Kidney (tissue), 14 donors: Measurements from ENCODE around the gene PAQR6. TPM values are rescaled to one million over a fixed set of nuclear protein-coding genes. Genes with fewer than 3 reads are reported as not detected.

Experiments used
- DNase-seq, 5 donors: peaks; one replicate each; pipeline ENCODE4 v3.0.0-alpha.2; 2013 to 2020
- FAIRE-seq: peaks from 2 replicates; lab custom pipeline; 2012; peaks lifted over from hg19 to GRCh38; lab: Jason Lieb, UNC
- H3K27ac ChIP-seq, 2 donors: one replicate each; pipeline ENCODE4 v1.7.0; 2013; ENCODE audit warnings: low read depth in 2 of 2, low read length in 2 of 2, inconsistent platforms in 1 of 2
- H3K27me3 ChIP-seq: one replicate; pipeline ENCODE4 v1.7.1; 2013; ENCODE audit warnings: low read length, inconsistent platforms; ENCODE audit not compliant: control insufficient read depth, insufficient read depth
- H3K36me3 ChIP-seq, 3 donors: one replicate each; pipeline versions ENCODE4 v1.7.0 to v1.7.1; 2013; ENCODE audit warnings: low read length in 3 of 3, control low read depth in 1 of 3, inconsistent platforms in 1 of 3; ENCODE audit not compliant: insufficient read depth in 3 of 3, control insufficient read depth in 2 of 3
- H3K4me1 ChIP-seq, 3 donors: one replicate each; pipeline versions ENCODE4 v1.7.0 to v1.7.1; 2013; ENCODE audit warnings: low read length in 3 of 3, inconsistent platforms in 1 of 3, low read depth in 1 of 3; ENCODE audit not compliant: control insufficient read depth in 2 of 3, insufficient read depth in 2 of 3
- H3K4me3 ChIP-seq, 3 donors: one replicate each; pipeline versions ENCODE4 v1.7.0 to v1.8.1; 2013; ENCODE audit warnings: low read length in 3 of 3, control low read depth in 1 of 3, inconsistent platforms in 1 of 3
- H3K9ac ChIP-seq, 3 donors: one replicate each; pipeline versions ENCODE4 v1.7.0 to v1.7.1; 2013; ENCODE audit warnings: low read length in 3 of 3, control low read depth in 1 of 3, inconsistent platforms in 1 of 3
- H3K9me3 ChIP-seq, 3 donors: one replicate each; pipeline versions ENCODE4 v1.7.0 to v1.7.1; 2013; ENCODE audit warnings: low read length in 3 of 3, control low read depth in 1 of 3, inconsistent platforms in 1 of 3; ENCODE audit not compliant: control insufficient read depth in 2 of 3, insufficient read depth in 1 of 3
- CTCF ChIP-seq: IDR thresholded peaks from 3 replicates; pipeline ENCODE4 v1.5.1; 2012; ENCODE audit warnings: mild to moderate bottlenecking, moderate library complexity, borderline replicate concordance; ENCODE audit not compliant: insufficient read depth; ENCODE audit errors: extremely low read depth
- intact Hi-C: fragments of 100-400 bp; cut with DNase I; formaldehyde crosslinking; loops from one replicate; pipeline ENCODE4 v1.11.1; 2022
- polyA plus RNA-seq: library from polyadenylated mRNA; stranded (reverse); fragments of 350-450 nt; fragmentation: Illumina TruSeq; extraction: RNeasy Lipid Tissue Mini Kit (QIAGEN cat#74804); gene quantifications from one replicate; pipeline ENCODE4 v1.2.3, GENCODE V29; 2014; ENCODE audit warnings: low read depth, low replicate concordance; ENCODE audit not compliant: insufficient read depth
- total RNA-seq: library from RNA; stranded (reverse); fragmentation: NEBNext Ultra II Directional; extraction: Animal tissue kit (Norgen Biotek cat#: 25700); gene quantifications from one replicate; pipeline ENCODE4 v1.2.1, GENCODE V29; 2021
- donor health status: control.
- donor health status: control.
- donor health status: control.
- donor health status: control.
- donor health status: control.
- donor health status: DM: yes; HTN: yes; CAD: no.
- donor health status: Normal renal cell carcinoma (clear cell type).

The PAQR6 gene
- total and polyA plus RNA-seq, 2 donors from 2014 or later: 2.0 to 4.2 TPM

DNA sequence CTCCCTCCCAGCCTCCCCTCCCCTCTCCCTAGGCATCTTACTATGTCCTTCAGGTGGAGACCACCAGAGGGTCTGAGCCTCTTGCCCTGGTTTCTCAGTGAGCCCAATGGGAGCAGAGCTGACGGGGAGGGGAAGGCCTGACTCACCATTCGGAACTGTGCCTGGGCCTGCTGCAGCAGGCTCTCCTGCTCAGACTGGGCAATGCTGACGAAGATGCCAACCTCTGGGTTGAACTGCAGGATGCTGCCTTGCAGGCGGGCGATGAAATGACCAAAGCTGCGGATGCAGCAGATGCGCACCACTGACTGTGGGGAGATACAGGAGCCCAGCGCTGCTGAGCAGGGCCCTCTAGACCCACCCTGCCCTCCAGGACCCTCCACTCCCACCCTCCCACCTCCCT, 11.0 kb upstream of the PAQR6 start:
- Histone ChIP-seq H3K4me3 (no peak overlapping the region), H3K9ac (no peak overlapping the region), H3K4me1 (no peaks in the 10 kb centered on the region), H3K36me3 (peaks cover 0 to 67% (median 51%) of the 10 kb centered on the region in 3 donors), H3K27ac (no peak overlapping the region), H3K27me3 (no peaks in the 10 kb centered on the region), H3K9me3 (no peaks in the 10 kb centered on the region)
- no peak for TF ChIP-seq CTCF
- DNase-seq: no peak
- intact Hi-C loops: no loop called here
- no peak for FAIRE-seq

GRCh38 chr1:156257711-156258110, 9.9 kb upstream of the PAQR6 start:
- intact Hi-C loops: no loop called here
- FAIRE-seq (no peak), DNase-seq (no peak)
- TF ChIP-seq CTCF: no peak
- Histone ChIP-seq H3K4me1 (no peaks in the 10 kb centered on the region), H3K4me3 (no peak overlapping the region), H3K27ac (no peak overlapping the region), H3K27me3 (no peaks in the 10 kb centered on the region), H3K9me3 (no peaks in the 10 kb centered on the region), H3K36me3 (peaks cover 3 to 70% (median 53%) of the 10 kb centered on the region in 3 donors), H3K9ac (no peak overlapping the region)

DNA sequence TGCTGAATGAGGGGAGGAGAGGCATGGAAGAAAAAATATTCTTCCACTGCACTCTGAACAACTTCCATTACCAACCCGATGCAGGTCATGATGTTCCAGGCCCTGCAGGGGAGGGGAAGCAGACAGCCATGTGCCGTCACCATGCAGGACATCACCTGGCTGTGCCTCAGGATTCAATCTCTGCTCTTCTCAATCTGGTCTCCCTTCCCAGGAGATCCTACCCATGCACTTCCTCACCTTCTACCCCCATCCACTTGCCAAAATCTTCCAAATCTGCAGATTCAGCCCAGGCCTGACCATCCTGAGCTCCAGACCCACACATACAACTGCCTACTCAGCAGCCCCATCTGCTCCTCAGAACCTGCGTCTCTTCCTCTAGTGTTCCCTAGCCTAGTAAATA, 5.8 kb upstream of the PAQR6 start:
- intact Hi-C loops: no loop called here
- no peak overlapping the region for H3K27ac ChIP-seq
- FAIRE-seq: no peak
- H3K27me3 ChIP-seq: no peaks in the 10 kb centered on the region
- no peaks in the 10 kb centered on the region for H3K9me3 ChIP-seq
- H3K36me3 ChIP-seq: peaks cover 5 to 67% (median 41%) of the 10 kb centered on the region in 3 donors
- no peak overlapping the region for H3K9ac ChIP-seq
- TF ChIP-seq CTCF: no peak
- no peak for DNase-seq
- no peaks in the 10 kb centered on the region for H3K4me1 ChIP-seq
- no peak overlapping the region for H3K4me3 ChIP-seq

- Histone ChIP-seq H3K9ac (no peak overlapping the region), H3K4me3 (no peak overlapping the region), H3K36me3 (peaks cover 5 to 49% (median 29%) of the 10 kb centered on the region in 3 donors), H3K4me1 (no peaks in the 10 kb centered on the region), H3K27me3 (no peaks in the 10 kb centered on the region), H3K9me3 (no peaks in the 10 kb centered on the region), H3K27ac (no peak overlapping the region)
- no peak for DNase-seq
- no peak for TF ChIP-seq CTCF
- no peak for FAIRE-seq
- intact Hi-C loops: no loop called here
These were observed 3.7 kb upstream of the PAQR6 start for GRCh38 chr1:156251527-156251926.
